ENCODE results near the gene FOXG1.

DNA sequence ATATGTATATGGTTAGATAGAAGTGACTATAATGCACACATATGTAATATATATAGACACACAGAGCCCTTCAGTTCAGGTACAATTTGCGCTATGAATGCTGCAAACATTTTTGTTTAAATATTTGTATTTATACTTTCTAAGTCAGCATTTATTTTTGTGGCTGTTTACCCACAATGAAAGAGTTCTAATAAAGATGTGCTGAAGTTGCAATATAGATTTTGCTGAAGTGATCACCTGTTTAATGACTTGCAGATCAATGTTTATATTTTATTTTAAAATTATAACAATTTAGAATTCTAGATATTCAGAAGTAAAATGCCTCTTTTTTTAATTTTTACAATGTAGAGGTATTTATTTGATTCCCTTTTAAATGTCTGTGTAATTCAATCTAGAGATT, 3.5 kb downstream of the FOXG1 start:
- TF ChIP-seq ELK1 (IDR thresholded peaks at IDR 0.05; ENCODE audit: borderline replicate concordance, low read depth, low read length) (no peak), RCOR1 (IDR thresholded peaks at IDR 0.05; ENCODE audit: insufficient replicate concordance, low read length) (no peak)
- TF ChIP-seq, protein P1, sequence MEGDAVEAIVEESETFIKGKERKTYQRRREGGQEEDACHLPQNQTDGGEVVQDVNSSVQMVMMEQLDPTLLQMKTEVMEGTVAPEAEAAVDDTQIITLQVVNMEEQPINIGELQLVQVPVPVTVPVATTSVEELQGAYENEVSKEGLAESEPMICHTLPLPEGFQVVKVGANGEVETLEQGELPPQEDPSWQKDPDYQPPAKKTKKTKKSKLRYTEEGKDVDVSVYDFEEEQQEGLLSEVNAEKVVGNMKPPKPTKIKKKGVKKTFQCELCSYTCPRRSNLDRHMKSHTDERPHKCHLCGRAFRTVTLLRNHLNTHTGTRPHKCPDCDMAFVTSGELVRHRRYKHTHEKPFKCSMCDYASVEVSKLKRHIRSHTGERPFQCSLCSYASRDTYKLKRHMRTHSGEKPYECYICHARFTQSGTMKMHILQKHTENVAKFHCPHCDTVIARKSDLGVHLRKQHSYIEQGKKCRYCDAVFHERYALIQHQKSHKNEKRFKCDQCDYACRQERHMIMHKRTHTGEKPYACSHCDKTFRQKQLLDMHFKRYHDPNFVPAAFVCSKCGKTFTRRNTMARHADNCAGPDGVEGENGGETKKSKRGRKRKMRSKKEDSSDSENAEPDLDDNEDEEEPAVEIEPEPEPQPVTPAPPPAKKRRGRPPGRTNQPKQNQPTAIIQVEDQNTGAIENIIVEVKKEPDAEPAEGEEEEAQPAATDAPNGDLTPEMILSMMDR (conservative IDR thresholded peaks at IDR 0.05; ENCODE audit: low read depth, low read length) = no peak
